Mammary epithelial cell (primary cell): ENCODE data around the gene CNTNAP2.

ENCODE experiments used
- CTCF ChIP-seq, 2 donors: IDR thresholded peaks in 1 of 2; conservative IDR thresholded peaks in 1 of 2; 2 replicates each; pipeline ENCODE4 v1.5.1; 2011 to 2012; ENCODE audit warnings: inconsistent platforms in 2 of 2, low read length in 2 of 2, mild to moderate bottlenecking in 2 of 2, control low read depth in 1 of 2, low read depth in 1 of 2; ENCODE audit not compliant: insufficient read depth in 1 of 2; ENCODE audit errors: extremely low read depth in 1 of 2
- EZH2 ChIP-seq: IDR thresholded peaks from 2 replicates; pipeline ENCODE4 v1.6.1; 2012; ENCODE audit warnings: low read length, inconsistent platforms, borderline replicate concordance

GRCh38 chr7:148192491-148192890 lies 2075.9 kb downstream of the CNTNAP2 start:
- TF ChIP-seq CTCF (conservative IDR thresholded peaks at IDR 0.05 in 1 of 2, IDR thresholded peaks at IDR 0.05 in 1 of 2; ENCODE audit: extremely low read depth in 1 of 2, insufficient read depth in 1 of 2, low read depth in 1 of 2, low read length in 2 of 2) (no peak), EZH2 (no peak)
